SK-N-SH (cell line): ENCODE results near the gene PRR33. TPM values are rescaled to one million over a fixed set of nuclear protein-coding genes. Genes with fewer than 3 reads are reported as not detected.

Experiments
- CTCF ChIA-PET: fragments of 300-600, 350-600 bp; formaldehyde crosslinking; extraction: SDS; loops from one replicate; lab custom pipeline; 2021; lab: Yijun Ruan, JAX
- POLR2A ChIA-PET: fragments of 350-600 bp; sonication (Branson Sonifier 250); formaldehyde crosslinking; extraction: SDS; loops from one replicate; lab custom pipeline; 2020; ENCODE audit warnings: antibody characterized with exemption, inconsistent platforms; lab: Yijun Ruan, JAX
- DNase-seq: peaks from one replicate; pipeline ENCODE4 v3.0.0; 2012
- H2AFZ ChIP-seq: fragments of 200-600 bp; sonication (generic); 2 replicates; pipeline ENCODE4 v1.8.1; 2016; ENCODE audit warnings: antibody characterized with exemption, mild to moderate bottlenecking, low read depth
- H3F3A ChIP-seq: fragments of 200-600 bp; sonication (generic); replicated peaks from 2 replicates; pipeline ENCODE3; 2016; ENCODE audit warnings: antibody characterized with exemption, mild to moderate bottlenecking; ENCODE audit not compliant: insufficient read depth
- H3K27ac ChIP-seq, 2 experiments: fragments of 200-500 bp in 1 of 2; fragments of 200-600 bp in 1 of 2; sonication (Bioruptor generic) in 1 of 2; sonication (generic), shearing (Covaris generic) in 1 of 2; 2 replicates each; pipeline versions ENCODE4 v1.5.1 to v1.6.1; 2014 to 2016; ENCODE audit warnings: low read depth in 2 of 2, inconsistent platforms in 1 of 2, low read length in 1 of 2, mild to moderate bottlenecking in 1 of 2, mixed read lengths in 1 of 2
- H3K27me3 ChIP-seq: fragments of 200-600 bp; sonication (generic), shearing (Covaris generic); 2 replicates; pipeline ENCODE4 v1.6.1; 2016; ENCODE audit warnings: mixed run types; ENCODE audit not compliant: insufficient read depth
- H3K36me3 ChIP-seq, 2 experiments: fragments of 200-500 bp in 1 of 2; fragments of 200-600 bp in 1 of 2; sonication (Bioruptor generic) in 1 of 2; sonication (generic) in 1 of 2; replicated peaks in 1 of 2; 2 replicates each; pipeline versions ENCODE3 to v1.5.1; 2014 to 2016; ENCODE audit warnings: low read length in 1 of 2, mild to moderate bottlenecking in 1 of 2; ENCODE audit not compliant: insufficient read depth in 2 of 2, control insufficient read depth in 1 of 2
- H3K4me1 ChIP-seq, 2 experiments: fragments of 200-500 bp in 1 of 2; fragments of 200-600 bp in 1 of 2; sonication (Bioruptor generic) in 1 of 2; sonication (generic), shearing (Covaris generic) in 1 of 2; 2 replicates each; pipeline versions ENCODE4 v1.5.1 to v1.6.1; 2014 to 2016; ENCODE audit warnings: low read depth in 1 of 2, low read length in 1 of 2, mixed run types in 1 of 2; ENCODE audit not compliant: insufficient read depth in 2 of 2, control insufficient read depth in 1 of 2
- H3K4me2 ChIP-seq: fragments of 200-600 bp; sonication (generic), shearing (Covaris generic); 2 replicates; pipeline ENCODE4 v1.6.1; 2017; ENCODE audit warnings: mixed run types
- H3K4me3 ChIP-seq, 2 experiments: fragments of 200-500 bp in 1 of 2; fragments of 200-600 bp in 1 of 2; sonication (Bioruptor generic) in 1 of 2; sonication (generic), shearing (Covaris generic) in 1 of 2; 2 replicates each; pipeline versions ENCODE4 v1.5.1 to v1.8.1; 2014 to 2016; ENCODE audit warnings: low read depth in 2 of 2, inconsistent platforms in 1 of 2, low read length in 1 of 2, mild to moderate bottlenecking in 1 of 2, mixed read lengths in 1 of 2, moderate library complexity in 1 of 2
- H3K79me2 ChIP-seq: fragments of 200-600 bp; sonication (generic); 2 replicates; pipeline ENCODE4 v1.8.1; 2017; ENCODE audit warnings: mild to moderate bottlenecking; ENCODE audit not compliant: insufficient read depth
- H3K9ac ChIP-seq: fragments of 200-600 bp; sonication (generic); 2 replicates; pipeline ENCODE4 v1.6.1; 2017; ENCODE audit warnings: mixed run types
- H3K9me2 ChIP-seq: fragments of 200-600 bp; sonication (generic); 2 replicates; pipeline ENCODE4 v1.6.1; 2017; ENCODE audit warnings: mixed run types
- H3K9me3 ChIP-seq: fragments of 200-600 bp; sonication (generic); 2 replicates; pipeline ENCODE4 v1.6.1; 2017; ENCODE audit warnings: mixed run types, mild to moderate bottlenecking, moderate library complexity
- H4K20me1 ChIP-seq: fragments of 200-600 bp; sonication (generic); 2 replicates; pipeline ENCODE4 v1.6.1; 2017; ENCODE audit warnings: mild to moderate bottlenecking, mixed run types; ENCODE audit not compliant: insufficient read depth
- CHD2 ChIP-seq: fragments of 150-350 bp; IDR thresholded peaks from 2 replicates; pipeline ENCODE4 v1.6.1; 2018; ENCODE audit warnings: low read length; ENCODE audit not compliant: partially characterized antibody
- GABPA ChIP-seq: IDR thresholded peaks from 2 replicates; pipeline ENCODE4 v1.4.0; 2012; ENCODE audit warnings: low read depth, mild to moderate bottlenecking
- JUND ChIP-seq: IDR thresholded peaks from 2 replicates; pipeline ENCODE4 v1.4.0; 2012
- MEF2A ChIP-seq: IDR thresholded peaks from 2 replicates; pipeline ENCODE4 v1.4.0; 2012; ENCODE audit warnings: low read depth, borderline replicate concordance
- MXI1 ChIP-seq: IDR thresholded peaks from 2 replicates; pipeline ENCODE4 v1.6.1; 2012; ENCODE audit warnings: mild to moderate bottlenecking, low read depth, low read length, improper control_type of control experiment
- NFIC ChIP-seq: IDR thresholded peaks from 2 replicates; pipeline ENCODE4 v1.4.0; 2012; ENCODE audit warnings: borderline replicate concordance
- RAD21 ChIP-seq: IDR thresholded peaks from 2 replicates; pipeline ENCODE4 v1.6.1; 2012; ENCODE audit warnings: mild to moderate bottlenecking, low read length
- RFX5 ChIP-seq: IDR thresholded peaks from 2 replicates; pipeline ENCODE4 v1.6.1; 2012; ENCODE audit warnings: mild to moderate bottlenecking, improper control_type of control experiment, low read length
- RXRA ChIP-seq: IDR thresholded peaks from 2 replicates; pipeline ENCODE4 v1.4.0; 2012; ENCODE audit warnings: low read depth, mild to moderate bottlenecking, borderline replicate concordance
- WGBS: methylation state at CpG from one replicate; pipeline ENCODE4 v1.1.6; 2017; ENCODE audit warnings: low lambda C conversion rate; 5-methylcytosine and 5-hydroxymethylcytosine counted together
- polyA plus RNA-seq, 3 experiments: library from polyadenylated mRNA; depleted of rRNA; stranded (reverse); fragments of >200 nt; gene quantifications; 2 replicates each; pipeline ENCODE4 v1.2.3, GENCODE V29; 2012
- TF ChIP-seq, protein P1 (sequence below): IDR thresholded peaks from 2 replicates; pipeline ENCODE4 v1.6.1; 2012; ENCODE audit warnings: mild to moderate bottlenecking, low read depth, low read length, moderate library complexity
- TF ChIP-seq, protein P2 (sequence below): IDR thresholded peaks from 2 replicates; pipeline ENCODE4 v1.4.0; 2012; ENCODE audit warnings: low read depth, borderline replicate concordance

PRR33 gene
- polyA plus RNA-seq, 1 of the 3 experiments (the other 2 are of a cell fraction) = not detected

DNA sequence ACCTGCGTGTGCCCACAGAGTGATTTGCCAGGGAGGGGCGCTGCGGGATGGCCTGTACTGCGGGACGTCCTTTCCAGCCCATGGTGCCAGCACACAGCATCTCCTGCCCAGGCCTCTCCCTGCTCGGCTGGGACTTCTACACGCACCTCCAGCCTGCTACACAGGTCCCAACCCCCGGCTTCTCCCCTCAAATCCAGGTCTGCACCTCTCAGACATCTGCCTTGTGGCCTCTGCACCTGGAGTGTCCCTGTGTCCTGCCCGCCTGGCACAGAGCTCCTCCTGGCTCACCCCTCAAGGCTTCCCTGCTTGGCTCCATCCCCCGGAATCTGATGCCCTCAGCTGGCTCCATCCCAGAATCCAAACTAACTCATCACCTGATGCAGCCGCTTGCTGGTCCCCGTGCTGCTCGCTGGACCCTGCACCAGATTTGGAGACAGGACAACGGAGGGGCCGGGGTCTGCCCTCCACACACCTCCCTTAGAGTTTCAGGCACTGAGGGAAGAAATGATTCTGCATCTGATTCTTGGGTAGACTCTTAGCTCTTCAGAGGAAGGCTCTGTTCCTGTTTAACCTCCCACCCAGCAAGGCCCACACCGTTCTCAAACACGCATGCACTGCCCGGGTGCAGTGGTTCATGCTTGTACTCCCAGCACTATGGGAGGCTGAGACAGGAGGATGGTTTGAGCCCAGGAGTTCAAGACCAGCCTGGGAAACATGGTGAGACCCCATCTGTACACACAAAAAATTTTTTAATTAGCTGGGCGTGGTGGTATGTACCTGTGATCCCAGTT, 42.9 kb downstream of the PRR33 start:
- H3K4me3 ChIP-seq = no peak overlapping the region

DNA sequence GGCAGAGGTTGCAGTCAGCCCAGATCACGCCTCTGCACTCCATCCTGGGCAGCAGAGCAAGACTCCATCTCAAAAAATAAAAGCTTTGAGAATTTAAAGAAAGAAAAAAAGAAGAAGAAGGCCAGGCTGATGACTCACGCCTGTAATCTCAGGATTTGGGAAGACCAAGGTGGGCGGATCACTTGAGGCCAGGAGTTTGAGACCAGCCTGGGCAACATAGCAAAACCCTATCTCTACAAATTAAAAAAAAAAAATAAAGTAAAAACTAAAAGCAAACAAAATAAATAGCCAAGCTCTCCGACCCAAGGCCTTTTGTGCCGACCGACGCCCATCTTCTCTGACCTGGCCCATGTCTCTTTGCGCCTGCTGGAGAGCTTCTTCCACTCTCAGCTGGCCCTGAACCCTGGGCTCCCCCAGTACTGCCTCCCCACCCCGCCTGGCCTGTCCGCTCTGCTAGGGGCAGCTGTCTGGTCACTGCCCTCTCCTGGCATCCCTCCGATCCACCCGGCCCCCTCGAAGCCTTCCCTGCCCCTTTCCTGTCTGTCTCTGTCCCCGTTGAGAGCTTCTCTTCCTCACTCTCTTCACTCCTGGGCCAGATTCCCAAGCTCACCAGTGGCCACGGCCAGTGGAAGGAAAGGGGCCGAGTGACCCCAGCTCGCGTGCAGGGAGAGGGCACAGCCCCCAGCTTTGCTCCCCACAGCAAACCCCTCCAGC, 43.6 kb downstream of the PRR33 start:
- H3F3A ChIP-seq = no peaks in the 10 kb centered on the region
- H3K27me3 ChIP-seq = no peaks in the 10 kb centered on the region
- peaks cover 0 to 2% of the 10 kb centered on the region in 2 experiments; a peak in 1 of 4 replicates for H3K4me1 ChIP-seq
- no peak overlapping the region for H3K4me2 ChIP-seq
- no peak overlapping the region for H2AFZ ChIP-seq
- no peaks in the 10 kb centered on the region for H4K20me1 ChIP-seq
- H3K36me3 ChIP-seq = no peaks in the 10 kb centered on the region
- H3K9me2 ChIP-seq = no peaks in the 10 kb centered on the region
- ChIA-PET POLR2A (interaction anchor here (0.7 to 1.3 kb wide), 2 partner anchors 14 to 29 kb away, joined by 3 to 6 read pairs; partner anchors contain the start of gene SYT8), CTCF (interaction anchor here (0.6 to 4.6 kb wide), 15 partner anchors 9 to 308 kb away, joined by 3 to 29 read pairs (median 10); partner anchors contain the start of genes SYT8 and TNNI2)
- no peaks in the 10 kb centered on the region for H3K9me3 ChIP-seq
- H3K9ac ChIP-seq = no peak overlapping the region
- no peak overlapping the region for H3K27ac ChIP-seq
- no peak for DNase-seq
- H3K4me3 ChIP-seq = no peak overlapping the region
- TF ChIP-seq CHD2 (no peak), NFIC (no peak), RAD21 (no peak), MEF2A (no peak), GABPA (no peak), RFX5 (no peak)
- TF ChIP-seq, protein P1, sequence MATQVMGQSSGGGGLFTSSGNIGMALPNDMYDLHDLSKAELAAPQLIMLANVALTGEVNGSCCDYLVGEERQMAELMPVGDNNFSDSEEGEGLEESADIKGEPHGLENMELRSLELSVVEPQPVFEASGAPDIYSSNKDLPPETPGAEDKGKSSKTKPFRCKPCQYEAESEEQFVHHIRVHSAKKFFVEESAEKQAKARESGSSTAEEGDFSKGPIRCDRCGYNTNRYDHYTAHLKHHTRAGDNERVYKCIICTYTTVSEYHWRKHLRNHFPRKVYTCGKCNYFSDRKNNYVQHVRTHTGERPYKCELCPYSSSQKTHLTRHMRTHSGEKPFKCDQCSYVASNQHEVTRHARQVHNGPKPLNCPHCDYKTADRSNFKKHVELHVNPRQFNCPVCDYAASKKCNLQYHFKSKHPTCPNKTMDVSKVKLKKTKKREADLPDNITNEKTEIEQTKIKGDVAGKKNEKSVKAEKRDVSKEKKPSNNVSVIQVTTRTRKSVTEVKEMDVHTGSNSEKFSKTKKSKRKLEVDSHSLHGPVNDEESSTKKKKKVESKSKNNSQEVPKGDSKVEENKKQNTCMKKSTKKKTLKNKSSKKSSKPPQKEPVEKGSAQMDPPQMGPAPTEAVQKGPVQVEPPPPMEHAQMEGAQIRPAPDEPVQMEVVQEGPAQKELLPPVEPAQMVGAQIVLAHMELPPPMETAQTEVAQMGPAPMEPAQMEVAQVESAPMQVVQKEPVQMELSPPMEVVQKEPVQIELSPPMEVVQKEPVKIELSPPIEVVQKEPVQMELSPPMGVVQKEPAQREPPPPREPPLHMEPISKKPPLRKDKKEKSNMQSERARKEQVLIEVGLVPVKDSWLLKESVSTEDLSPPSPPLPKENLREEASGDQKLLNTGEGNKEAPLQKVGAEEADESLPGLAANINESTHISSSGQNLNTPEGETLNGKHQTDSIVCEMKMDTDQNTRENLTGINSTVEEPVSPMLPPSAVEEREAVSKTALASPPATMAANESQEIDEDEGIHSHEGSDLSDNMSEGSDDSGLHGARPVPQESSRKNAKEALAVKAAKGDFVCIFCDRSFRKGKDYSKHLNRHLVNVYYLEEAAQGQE = no peak
- TF ChIP-seq, protein P2, sequence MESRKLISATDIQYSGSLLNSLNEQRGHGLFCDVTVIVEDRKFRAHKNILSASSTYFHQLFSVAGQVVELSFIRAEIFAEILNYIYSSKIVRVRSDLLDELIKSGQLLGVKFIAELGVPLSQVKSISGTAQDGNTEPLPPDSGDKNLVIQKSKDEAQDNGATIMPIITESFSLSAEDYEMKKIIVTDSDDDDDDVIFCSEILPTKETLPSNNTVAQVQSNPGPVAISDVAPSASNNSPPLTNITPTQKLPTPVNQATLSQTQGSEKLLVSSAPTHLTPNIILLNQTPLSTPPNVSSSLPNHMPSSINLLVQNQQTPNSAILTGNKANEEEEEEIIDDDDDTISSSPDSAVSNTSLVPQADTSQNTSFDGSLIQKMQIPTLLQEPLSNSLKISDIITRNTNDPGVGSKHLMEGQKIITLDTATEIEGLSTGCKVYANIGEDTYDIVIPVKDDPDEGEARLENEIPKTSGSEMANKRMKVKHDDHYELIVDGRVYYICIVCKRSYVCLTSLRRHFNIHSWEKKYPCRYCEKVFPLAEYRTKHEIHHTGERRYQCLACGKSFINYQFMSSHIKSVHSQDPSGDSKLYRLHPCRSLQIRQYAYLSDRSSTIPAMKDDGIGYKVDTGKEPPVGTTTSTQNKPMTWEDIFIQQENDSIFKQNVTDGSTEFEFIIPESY = no peak
- WGBS = 70% methylated on average over 18 of the region's 18 CpGs
- no peaks in the 10 kb centered on the region for H3K79me2 ChIP-seq

More for the DNA sequence above, 42.9 kb downstream of the PRR33 start:
- TF ChIP-seq MXI1 (no peak), RFX5 (no peak), RXRA (no peak), JUND (no peak)
- Histone ChIP-seq H3K9ac (no peak overlapping the region), H3K9me2 (no peaks in the 10 kb centered on the region), H4K20me1 (no peaks in the 10 kb centered on the region), H3K4me2 (no peak overlapping the region), H3F3A (no peaks in the 10 kb centered on the region), H3K79me2 (no peaks in the 10 kb centered on the region), H3K36me3 (no peaks in the 10 kb centered on the region), H3K27ac (no peak overlapping the region), H3K9me3 (no peaks in the 10 kb centered on the region), H3K27me3 (no peaks in the 10 kb centered on the region), H2AFZ (no peak overlapping the region), H3K4me1 (peaks cover 0 to 2% of the 10 kb centered on the region in 2 experiments; a peak in 1 of 4 replicates)
- ChIA-PET CTCF (interaction anchor here (0.7 to 4.6 kb wide), 12 partner anchors 7 to 307 kb away, joined by 3 to 29 read pairs (median 12); partner anchors contain the start of gene SYT8), POLR2A (interaction anchor here (0.7 to 1.3 kb wide), 2 partner anchors 14 to 28 kb away, joined by 3 to 6 read pairs; partner anchors contain the start of gene SYT8)
- 63% methylated on average over 17 of the region's 19 CpGs for WGBS
- DNase-seq = no peak
